ENCODE results near the gene ACTL6B.

Gene ACTL6B

DNA sequence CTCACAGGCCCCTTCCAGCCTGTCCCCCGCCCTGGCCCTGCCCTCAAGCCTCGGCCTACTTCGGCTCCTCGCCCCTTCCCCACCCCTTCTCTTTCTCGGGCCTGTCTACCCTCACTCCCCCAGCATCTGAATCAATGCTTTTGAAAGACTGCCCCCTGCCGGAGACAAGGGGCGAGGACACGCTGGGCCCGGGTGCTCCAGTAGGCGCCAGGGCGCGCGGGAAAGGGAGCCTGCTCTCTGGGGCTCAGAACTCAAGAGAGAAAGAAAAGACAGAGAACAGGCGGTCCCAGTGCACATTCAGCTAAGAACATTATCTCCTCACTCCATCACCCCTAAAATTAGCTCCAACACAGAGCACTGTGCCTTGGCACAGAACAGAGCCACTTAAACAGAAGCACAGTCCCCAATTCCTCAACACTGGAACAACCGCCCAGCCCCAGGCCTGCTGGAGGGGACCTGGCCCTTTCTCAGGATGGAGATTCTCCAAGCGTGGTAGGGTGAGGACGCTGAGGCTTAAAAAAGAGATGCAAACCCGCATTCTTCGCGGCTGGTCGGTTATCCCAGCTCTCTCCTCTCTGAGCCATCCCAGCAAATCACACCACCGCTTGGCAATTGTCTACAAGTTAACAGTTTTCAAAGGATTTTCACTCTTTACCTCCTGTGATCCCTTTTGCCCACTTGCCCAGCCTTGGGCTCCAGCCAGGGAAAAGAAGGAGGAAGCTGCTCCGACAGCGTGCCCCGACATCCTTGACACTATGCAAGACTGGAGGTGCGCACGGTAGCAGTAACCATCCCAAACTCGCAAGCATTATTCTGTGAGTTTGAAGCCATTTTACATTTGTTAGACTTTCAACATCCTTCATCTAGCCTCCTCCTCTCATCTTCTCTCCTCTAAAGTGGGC lies 35.7 kb upstream of the ACTL6B start:
- peak; percentile 60 for FAIRE-seq
- peak; percentile 90 for DNase-seq (ENCODE audit: insufficient read length, low spot score)
- TF ChIP-seq POLR2A (IDR thresholded peaks at IDR 0.05; ENCODE audit: low read depth, low read length) (no peak), PAX5 (IDR thresholded peaks at IDR 0.05; ENCODE audit: insufficient read depth, low read length, severe bottlenecking) (no peak), SPI1 (IDR thresholded peaks at IDR 0.05; ENCODE audit: low read depth, low read length) (no peak), POLR2AphosphoS5 (IDR thresholded peaks at IDR 0.05; ENCODE audit: low read depth, low read length) (no peak), TAF1 (IDR thresholded peaks at IDR 0.05; ENCODE audit: low read depth, low read length) (no peak), POU2F2 (IDR thresholded peaks at IDR 0.05; ENCODE audit: low read depth, low read length) (no peak)

GRCh38 chr7:100689230-100690135 lies 33.2 kb upstream of the ACTL6B start:
- TF ChIP-seq POU2F2 (IDR thresholded peaks at IDR 0.05; ENCODE audit: low read depth, low read length) (no peak), POLR2AphosphoS5 (IDR thresholded peaks at IDR 0.05; ENCODE audit: low read depth, low read length) (no peak), PAX5 (IDR thresholded peaks at IDR 0.05; ENCODE audit: insufficient read depth, low read length, severe bottlenecking) (no peak), SPI1 (IDR thresholded peaks at IDR 0.05; ENCODE audit: low read depth, low read length) (no peak)
- peak; percentile 22 for DNase-seq (ENCODE audit: insufficient read length, low spot score)
- FAIRE-seq, result peak; percentile 9

DNA sequence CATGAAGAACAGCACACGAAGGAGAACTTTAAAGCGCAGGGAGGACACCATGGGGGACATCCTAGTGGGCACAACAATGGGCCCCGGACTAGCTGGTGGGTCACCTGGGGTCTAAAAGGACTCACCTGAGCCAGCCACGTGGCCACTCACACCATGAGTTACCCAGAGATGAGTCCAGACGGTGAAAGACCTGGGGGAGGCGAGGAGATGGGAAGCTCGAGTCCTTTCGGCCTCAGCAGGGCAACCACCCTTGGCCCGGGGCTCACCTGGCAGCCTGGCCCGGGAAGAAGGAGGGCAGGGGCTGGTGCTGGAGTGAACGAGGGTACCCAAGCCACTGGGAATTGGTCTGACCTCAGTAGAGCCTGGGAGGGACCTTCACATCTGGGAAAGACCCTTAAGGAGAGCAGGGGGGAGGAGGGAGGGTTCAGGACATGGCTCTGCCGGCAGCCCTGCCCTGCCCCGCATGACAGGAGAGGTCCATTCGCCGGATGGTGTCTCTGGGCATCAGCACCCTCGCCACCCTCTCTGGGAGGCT lies 32.1 kb upstream of the ACTL6B start:
- TF ChIP-seq SPI1 (IDR thresholded peaks at IDR 0.05; ENCODE audit: low read depth, low read length) (no peak), POLR2A (IDR thresholded peaks at IDR 0.05; ENCODE audit: low read depth, low read length) (no peak), TAF1 (IDR thresholded peaks at IDR 0.05; ENCODE audit: low read depth, low read length) (no peak), PAX5 (IDR thresholded peaks at IDR 0.05; ENCODE audit: insufficient read depth, low read length, severe bottlenecking) (no peak)
- FAIRE-seq (no peak), DNase-seq (ENCODE audit: insufficient read length, low spot score) (peak; percentile 13)

DNA sequence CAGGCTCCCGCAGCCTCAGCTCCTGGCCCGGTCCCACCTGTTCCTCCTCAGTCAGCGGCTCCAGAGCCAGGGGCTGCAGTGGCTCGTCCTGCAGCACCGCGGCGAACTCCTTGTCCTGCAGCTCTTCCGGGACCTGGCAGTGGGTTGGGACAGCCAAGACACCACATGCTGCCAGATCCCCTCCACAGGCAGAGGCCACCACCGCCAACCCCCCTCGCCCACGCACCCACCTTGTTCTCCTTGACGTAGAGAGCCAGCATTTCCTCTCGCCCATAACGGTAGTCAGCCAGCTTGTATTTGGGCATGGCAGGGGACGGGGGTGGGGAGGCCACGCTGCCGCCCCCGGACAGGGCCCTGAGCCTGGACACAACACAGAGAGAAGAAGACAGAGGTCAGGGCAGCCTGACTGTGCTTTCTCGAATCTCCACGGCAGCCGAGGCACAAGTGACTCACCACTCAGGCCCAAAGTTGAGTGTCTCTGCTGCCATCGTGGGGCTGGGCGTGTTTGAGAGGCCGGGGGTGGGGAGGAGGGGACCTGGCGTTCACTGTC lies 31.6 kb upstream of the ACTL6B start:
- peak; percentile 10 for DNase-seq (ENCODE audit: insufficient read length, low spot score)
- FAIRE-seq, result no peak
- TF ChIP-seq POLR2A (IDR thresholded peaks at IDR 0.05; ENCODE audit: low read depth, low read length) (no peak), SPI1 (IDR thresholded peaks at IDR 0.05; ENCODE audit: low read depth, low read length) (no peak), TAF1 (IDR thresholded peaks at IDR 0.05; ENCODE audit: low read depth, low read length) (no peak), POU2F2 (IDR thresholded peaks at IDR 0.05; ENCODE audit: low read depth, low read length) (no peak), PAX5 (IDR thresholded peaks at IDR 0.05; ENCODE audit: insufficient read depth, low read length, severe bottlenecking) (no peak), POLR2AphosphoS5 (IDR thresholded peaks at IDR 0.05; ENCODE audit: low read depth, low read length) (no peak)

DNA sequence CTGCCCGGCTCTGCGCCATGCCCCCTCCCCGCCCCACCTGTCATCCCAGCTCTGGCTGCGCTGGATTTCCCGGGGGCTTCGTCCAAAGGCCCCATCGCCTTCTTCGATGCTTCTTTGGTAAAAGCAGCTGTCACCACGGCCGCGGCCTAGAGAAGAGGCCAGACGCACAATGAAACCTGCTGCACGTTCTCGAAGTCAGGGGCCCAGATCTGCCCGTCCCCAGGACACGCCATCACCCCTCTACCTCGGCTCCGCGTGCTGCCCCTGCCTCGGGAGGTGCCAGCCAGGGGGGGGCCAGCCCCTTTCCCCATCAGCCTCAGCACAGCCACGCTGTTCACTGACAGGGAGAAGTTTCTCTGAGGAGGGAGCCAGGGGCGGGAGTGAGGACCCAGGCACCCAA lies 31.0 kb upstream of the ACTL6B start:
- TF ChIP-seq PAX5 (IDR thresholded peaks at IDR 0.05; ENCODE audit: insufficient read depth, low read length, severe bottlenecking), result no peak
- TF ChIP-seq POLR2A (IDR thresholded peaks at IDR 0.05; ENCODE audit: low read depth, low read length), result no peak
- DNase-seq (ENCODE audit: insufficient read length, low spot score) (no peak), FAIRE-seq (no peak)

DNA sequence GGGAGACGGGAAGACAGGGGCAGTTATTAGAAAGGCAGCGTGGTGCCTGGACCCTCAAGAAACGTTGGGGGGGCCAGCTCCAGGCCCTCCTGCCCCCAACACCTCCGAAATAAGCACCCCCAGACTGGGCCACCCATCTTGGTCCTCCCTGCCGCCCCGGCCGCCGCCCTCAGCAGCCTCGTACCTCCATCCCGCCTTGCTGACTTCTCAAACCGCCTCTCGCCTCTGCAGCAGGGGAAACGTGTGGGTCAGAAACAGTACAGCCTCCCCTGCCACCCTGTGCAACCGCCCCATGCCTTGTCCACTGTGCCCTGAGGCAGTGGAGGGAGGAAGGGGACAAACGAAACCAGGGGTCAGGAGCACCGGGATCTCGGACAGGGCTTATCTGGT lies 30.6 kb upstream of the ACTL6B start:
- FAIRE-seq (no peak), DNase-seq (ENCODE audit: insufficient read length, low spot score) (no peak)
- TF ChIP-seq POLR2AphosphoS5 (IDR thresholded peaks at IDR 0.05; ENCODE audit: low read depth, low read length) (no peak), POU2F2 (IDR thresholded peaks at IDR 0.05; ENCODE audit: low read depth, low read length) (no peak), PAX5 (IDR thresholded peaks at IDR 0.05; ENCODE audit: insufficient read depth, low read length, severe bottlenecking) (no peak)

- no peak for FAIRE-seq
- TF ChIP-seq POLR2A (IDR thresholded peaks at IDR 0.05; ENCODE audit: low read depth, low read length), result no peak
- no peak for TF ChIP-seq PAX5 (IDR thresholded peaks at IDR 0.05; ENCODE audit: insufficient read depth, low read length, severe bottlenecking)
- no peak for TF ChIP-seq POU2F2 (IDR thresholded peaks at IDR 0.05; ENCODE audit: low read depth, low read length)
- no peak for TF ChIP-seq POLR2AphosphoS5 (IDR thresholded peaks at IDR 0.05; ENCODE audit: low read depth, low read length)
- no peak for TF ChIP-seq TAF1 (IDR thresholded peaks at IDR 0.05; ENCODE audit: low read depth, low read length)
- TF ChIP-seq SPI1 (IDR thresholded peaks at IDR 0.05; ENCODE audit: low read depth, low read length), result no peak
Observed at GRCh38 chr7:100686201-100686821, 30.1 kb upstream of the ACTL6B start.

DNA sequence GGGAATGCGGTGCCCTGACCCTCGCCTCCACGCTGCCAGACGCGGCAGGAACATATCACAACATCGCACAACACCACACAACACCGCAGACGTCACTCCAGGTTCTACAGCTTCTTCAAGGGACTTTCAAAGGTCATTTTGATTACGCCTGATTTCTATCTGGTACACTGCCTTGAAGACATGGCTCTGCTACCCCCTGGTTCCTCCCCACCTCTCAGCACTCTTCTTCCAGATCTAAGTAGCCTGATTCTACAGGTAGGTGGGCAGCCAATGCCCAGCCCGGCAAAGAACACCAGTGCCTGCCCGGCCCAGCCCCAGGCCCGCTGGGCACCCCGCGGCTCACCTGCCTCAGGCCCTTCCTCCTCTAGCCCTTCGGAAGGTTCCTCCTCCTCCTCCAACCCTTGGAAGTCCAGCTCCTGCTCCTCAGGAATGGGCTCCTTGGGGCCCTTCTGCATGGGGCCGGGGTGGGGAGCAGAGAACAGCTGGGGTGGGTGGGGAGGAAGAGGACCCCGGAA lies 29.4 kb upstream of the ACTL6B start:
- peak; percentile 11 for DNase-seq (ENCODE audit: insufficient read length, low spot score)
- TF ChIP-seq TAF1 (IDR thresholded peaks at IDR 0.05; ENCODE audit: low read depth, low read length), result no peak
- no peak for TF ChIP-seq POU2F2 (IDR thresholded peaks at IDR 0.05; ENCODE audit: low read depth, low read length)
- TF ChIP-seq PAX5 (IDR thresholded peaks at IDR 0.05; ENCODE audit: insufficient read depth, low read length, severe bottlenecking), result no peak
- TF ChIP-seq SPI1 (IDR thresholded peaks at IDR 0.05; ENCODE audit: low read depth, low read length), result no peak
- TF ChIP-seq POLR2A (IDR thresholded peaks at IDR 0.05; ENCODE audit: low read depth, low read length), result no peak
- TF ChIP-seq POLR2AphosphoS5 (IDR thresholded peaks at IDR 0.05; ENCODE audit: low read depth, low read length), result no peak
- FAIRE-seq, result no peak

More at GRCh38 chr7:100686201-100686821, 30.1 kb upstream of the ACTL6B start:
- DNase-seq (ENCODE audit: insufficient read length, low spot score), result no peak

Measured in GM12891 (cell line).